Spleen (tissue), 11 donors: ENCODE data around the gene ESR1. TPM values are rescaled to one million over a fixed set of nuclear protein-coding genes. Genes with fewer than 3 reads are reported as not detected.

Experiments
- DNase-seq: peaks from one replicate; pipeline ENCODE4 v3.0.0-alpha.2; 2020
- H3K27ac ChIP-seq, 8 donors: fragments of 200-600 bp; sonication (generic) in 7 of 8; 1 replicate in 4 of 8; 2 replicates in 4 of 8; pipeline versions ENCODE4 v1.5.0 to v1.8.0; 2016 to 2021; ENCODE audit warnings: inconsistent platforms in 4 of 8, mild to moderate bottlenecking in 4 of 8, moderate library complexity in 1 of 8
- H3K27me3 ChIP-seq, 7 donors: fragments of 200-600 bp; sonication (generic) in 6 of 7; replicated peaks in 1 of 7; 1 replicate in 4 of 7; 2 replicates in 3 of 7; pipeline versions ENCODE4 v1.5.0 to v1.8.0; 2016 to 2021; ENCODE audit warnings: inconsistent platforms in 3 of 7, mild to moderate bottlenecking in 1 of 7
- H3K36me3 ChIP-seq, 6 donors: fragments of 200-600 bp; sonication (generic) in 5 of 6; 1 replicate in 4 of 6; 2 replicates in 2 of 6; pipeline versions ENCODE4 v1.5.0 to v1.8.0; 2016 to 2021; ENCODE audit warnings: inconsistent platforms in 2 of 6
- H3K4me1 ChIP-seq, 6 donors: fragments of 200-600 bp; sonication (generic) in 5 of 6; 1 replicate in 3 of 6; 2 replicates in 3 of 6; pipeline versions ENCODE4 v1.5.0 to v1.8.0; 2016 to 2021; ENCODE audit warnings: inconsistent platforms in 3 of 6
- H3K4me3 ChIP-seq, 8 donors: fragments of 200-600 bp; sonication (generic) in 7 of 8; 1 replicate in 4 of 8; 2 replicates in 4 of 8; pipeline versions ENCODE4 v1.5.0 to v1.8.0; 2016 to 2021; ENCODE audit warnings: inconsistent platforms in 4 of 8, mild to moderate bottlenecking in 4 of 8, moderate library complexity in 2 of 8
- H3K9me3 ChIP-seq, 8 donors: fragments of 200-600 bp; sonication (generic) in 7 of 8; 1 replicate in 4 of 8; 2 replicates in 4 of 8; pipeline versions ENCODE4 v1.5.0 to v1.8.0; 2016 to 2021; ENCODE audit warnings: inconsistent platforms in 4 of 8
- CTCF ChIP-seq, 11 experiments: fragments of 200-600 bp in 7 of 11; fragments of 450-650 bp in 4 of 11; sonication (generic) in 4 of 11; IDR thresholded peaks in 8 of 11; conservative IDR thresholded peaks in 3 of 11; 1 replicate in 7 of 11; 2 replicates in 4 of 11; pipeline versions ENCODE4 v1.4.0 to v1.8.0; 2016 to 2021; ENCODE audit warnings: antibody characterized with exemption in 11 of 11, inconsistent platforms in 4 of 11, mild to moderate bottlenecking in 1 of 11
- POLR2A ChIP-seq, 3 donors: fragments of 450-650 bp; IDR thresholded peaks; one replicate each; pipeline ENCODE4 v1.5.1; 2017; ENCODE audit warnings: antibody characterized with exemption in 3 of 3, mild to moderate bottlenecking in 1 of 3
- POLR2AphosphoS5 ChIP-seq, 3 donors: sonication (generic); formaldehyde crosslinking; IDR thresholded peaks; one replicate each; pipeline ENCODE4 v1.5.1; 2017; ENCODE audit warnings: antibody characterized with exemption in 3 of 3
- WGBS, 5 donors: extraction: QIAGEN DNeasy Blood & Tissue Kit in 3 of 5; methylation state at CpG; one replicate each; pipeline versions ENCODE4 v1.1.5 to v1.1.7; 2013 to 2018; 5-methylcytosine and 5-hydroxymethylcytosine counted together
- intact Hi-C: fragments of 100-400 bp; cut with DNase I; formaldehyde crosslinking; loops from one replicate; pipeline ENCODE4 v1.15.0; 2023; ENCODE audit warnings: low total_unique reads
- polyA plus RNA-seq, 3 donors: library from polyadenylated mRNA; stranded (reverse); fragments of 200-250 nt; gene quantifications; one replicate each; pipeline ENCODE4 v1.2.1, GENCODE V29; 2013
- total RNA-seq, 7 donors: library from RNA; depleted of rRNA in 3 of 7; stranded (reverse); fragments of >200 nt in 3 of 7; fragmentation: NEBNext Ultra II Directional in 4 of 7; extraction: Animal tissue kit (Norgen Biotek cat#: 25700) in 4 of 7; gene quantifications; one replicate each; pipeline versions ENCODE4 v1.1.0 to v1.2.1, GENCODE V29; 2016 to 2021
- donor health status: healthy with polysubstance abuse.
- donor health status: DM: no; HTN: no; CAD: no; lungs with moderate emphysema.
- donor health status: DM: no; HTN: no; CAD: no.
- donor health status: Bipolar disorder and iron deficiency.
- donor health status: healthy.
- donor health status: DM: no; HTN: no; CAD: no.
- donor health status: DM: yes; HTN: yes; CAD: no.

ESR1 gene
- total and polyA plus RNA-seq, 10 donors = 0.35 to 7.3 (median 3.2) TPM

DNA sequence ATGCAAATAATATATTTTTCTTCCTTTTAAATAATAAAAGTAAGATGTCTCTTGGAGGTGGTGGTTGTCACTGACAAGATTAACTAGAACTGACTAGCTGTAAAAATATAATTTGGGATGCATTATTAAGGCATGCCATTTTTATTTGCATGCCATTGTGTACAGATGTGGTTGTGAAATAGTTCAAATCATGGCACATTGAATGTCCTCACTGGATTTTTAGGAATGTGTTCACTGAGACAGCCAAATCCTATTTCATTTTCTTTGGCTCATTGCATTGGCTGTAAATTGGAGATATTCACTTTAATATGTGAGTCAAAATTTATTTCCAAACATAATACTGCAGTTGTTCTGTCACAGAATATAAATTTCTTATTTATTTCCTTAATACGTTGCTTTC, 62.3 kb downstream of the ESR1 start:
- 57 to 83% (median 75%) methylated on average over 1 of the region's 1 CpG for WGBS, 5 donors
- DNase-seq = no peak
- TF ChIP-seq CTCF (IDR thresholded peaks at IDR 0.05 in 8 of 11, conservative IDR thresholded peaks at IDR 0.05 in 3 of 11) (no peak), POLR2A (IDR thresholded peaks at IDR 0.05) (no peak), POLR2AphosphoS5 (IDR thresholded peaks at IDR 0.05) (no peak)
- H3K36me3 ChIP-seq = no peaks in the 10 kb centered on the region
- no peak overlapping the region for H3K4me3 ChIP-seq
- H3K9me3 ChIP-seq = peaks cover 0 to 6% (median 0%) of the 10 kb centered on the region in 8 donors
- H3K4me1 ChIP-seq = no peaks in the 10 kb centered on the region
- H3K27ac ChIP-seq = no peak overlapping the region
- H3K27me3 ChIP-seq = no peaks in the 10 kb centered on the region
- intact Hi-C loops = no loop called here

DNA sequence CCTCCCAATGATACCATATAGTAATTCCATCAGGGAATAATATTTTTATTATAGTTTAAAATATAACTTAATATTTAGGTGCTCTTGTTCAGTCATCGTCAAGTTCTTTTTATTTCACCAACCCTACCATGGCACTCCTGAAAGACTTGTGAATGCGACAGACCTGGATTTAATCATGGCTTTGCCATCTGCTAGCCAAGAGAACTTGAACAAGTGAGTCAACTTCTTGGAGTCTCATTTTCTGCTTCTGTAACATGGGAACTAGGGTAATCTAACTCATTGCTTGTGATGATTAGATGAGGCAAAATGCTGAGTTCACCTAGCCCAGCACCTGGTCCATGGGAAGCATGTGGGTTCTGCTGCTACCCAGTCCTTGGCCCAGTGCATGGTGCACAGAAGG, 62.9 kb downstream of the ESR1 start:
- TF ChIP-seq POLR2AphosphoS5 (IDR thresholded peaks at IDR 0.05) (no peak), POLR2A (IDR thresholded peaks at IDR 0.05) (no peak), CTCF (IDR thresholded peaks at IDR 0.05 in 8 of 11, conservative IDR thresholded peaks at IDR 0.05 in 3 of 11) (no peak)
- H3K4me3 ChIP-seq = no peak overlapping the region
- peaks cover 0 to 4% (median 0%) of the 10 kb centered on the region in 8 donors for H3K9me3 ChIP-seq
- no peaks in the 10 kb centered on the region for H3K27me3 ChIP-seq
- WGBS, 5 donors = 92 to 100% (median 95%) methylated on average over 2 of the region's 2 CpGs
- no peaks in the 10 kb centered on the region for H3K4me1 ChIP-seq
- H3K36me3 ChIP-seq = no peaks in the 10 kb centered on the region
- no peak for DNase-seq
- intact Hi-C loops = no loop called here
- H3K27ac ChIP-seq = no peak overlapping the region

DNA sequence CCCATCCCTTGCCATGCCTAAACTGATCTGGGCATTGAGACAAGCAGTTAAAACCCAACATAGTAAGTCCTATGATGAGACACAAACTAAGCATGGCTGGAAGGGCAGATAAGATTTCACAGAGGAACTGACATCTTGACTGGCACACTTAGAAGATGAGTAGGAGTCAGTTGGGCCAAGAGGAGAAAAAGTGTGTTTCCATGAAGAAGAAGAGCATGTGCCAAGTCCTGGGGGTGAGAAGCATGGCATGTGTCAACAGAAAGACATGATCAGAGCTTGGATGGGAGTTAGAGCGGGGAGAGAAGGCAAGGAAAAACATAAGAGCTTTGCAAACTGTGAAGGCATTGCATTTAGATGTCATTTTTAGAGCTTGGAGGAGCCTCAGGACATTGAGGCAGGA, 68.0 kb downstream of the ESR1 start:
- Histone ChIP-seq H3K4me1 (no peaks in the 10 kb centered on the region), H3K36me3 (no peaks in the 10 kb centered on the region), H3K27me3 (no peaks in the 10 kb centered on the region), H3K9me3 (no peaks in the 10 kb centered on the region), H3K4me3 (no peak overlapping the region), H3K27ac (no peak overlapping the region)
- intact Hi-C loops = no loop called here
- TF ChIP-seq POLR2AphosphoS5 (IDR thresholded peaks at IDR 0.05) (no peak), POLR2A (IDR thresholded peaks at IDR 0.05) (no peak)
- 0 to 40% (median 0%) methylated on average over 1 of the region's 1 CpG for WGBS, 5 donors
- DNase-seq = no peak

DNA sequence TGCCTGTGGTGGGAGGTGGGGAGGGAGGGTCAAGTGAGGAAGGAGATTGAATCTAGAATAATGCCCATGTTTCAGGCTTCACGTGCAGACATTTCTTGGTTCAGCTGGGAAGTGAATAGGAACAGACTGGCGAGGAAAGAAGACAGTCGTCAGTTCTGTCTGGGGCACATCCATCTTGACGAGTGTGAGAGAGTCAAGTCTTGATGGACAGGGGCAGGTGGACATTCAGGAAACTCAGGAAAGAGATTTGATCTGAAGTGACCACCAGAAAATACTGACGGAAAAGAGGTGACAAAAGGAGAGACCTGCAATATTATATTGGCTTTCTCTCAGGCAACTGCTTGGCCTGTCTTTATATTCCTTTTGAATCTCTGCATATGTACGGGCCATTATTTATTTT, 68.6 kb downstream of the ESR1 start:
- Histone ChIP-seq H3K4me3 (no peak overlapping the region), H3K27ac (no peak overlapping the region), H3K27me3 (no peaks in the 10 kb centered on the region), H3K9me3 (no peaks in the 10 kb centered on the region), H3K36me3 (no peaks in the 10 kb centered on the region), H3K4me1 (no peaks in the 10 kb centered on the region)
- no peak for DNase-seq
- no peak for TF ChIP-seq CTCF (IDR thresholded peaks at IDR 0.05 in 8 of 11, conservative IDR thresholded peaks at IDR 0.05 in 3 of 11)
- no peak for TF ChIP-seq POLR2A (IDR thresholded peaks at IDR 0.05)
- no peak for TF ChIP-seq POLR2AphosphoS5 (IDR thresholded peaks at IDR 0.05)
- WGBS, 5 donors = 85 to 92% (median 88%) methylated on average over 6 of the region's 6 CpGs
- intact Hi-C loops = no loop called here

GRCh38 chr6:151877458-151877857, 70.0 kb downstream of the ESR1 start:
- TF ChIP-seq CTCF (IDR thresholded peaks at IDR 0.05 in 8 of 11, conservative IDR thresholded peaks at IDR 0.05 in 3 of 11) (no peak), POLR2AphosphoS5 (IDR thresholded peaks at IDR 0.05) (no peak), POLR2A (IDR thresholded peaks at IDR 0.05) (no peak)
- intact Hi-C loops = no loop called here
- Histone ChIP-seq H3K36me3 (no peaks in the 10 kb centered on the region), H3K4me3 (no peak overlapping the region), H3K27ac (no peak overlapping the region), H3K4me1 (no peaks in the 10 kb centered on the region), H3K27me3 (no peaks in the 10 kb centered on the region), H3K9me3 (no peaks in the 10 kb centered on the region)
- whole genome bisulfite sequencing, 5 donors = 91 to 98% (median 93%) methylated on average over 3 of the region's 3 CpGs
- no peak for DNase-seq
